Gastroesophageal sphincter (tissue), 3 donors: ENCODE measurements around the gene HIVEP2.

Source experiments
- CTCF ChIP-seq, 4 experiments: fragments of 200-600 bp in 2 of 4; fragments of 450-650 bp in 2 of 4; sonication (generic) in 1 of 4; IDR thresholded peaks; one replicate each; pipeline ENCODE4 v1.5.1; 2017 to 2019; ENCODE audit warnings: antibody characterized with exemption in 4 of 4, mild to moderate bottlenecking in 2 of 4, moderate library complexity in 2 of 4
- POLR2A ChIP-seq, 2 donors: fragments of 450-650 bp; IDR thresholded peaks; one replicate each; pipeline ENCODE4 v1.6.1; 2017; ENCODE audit warnings: antibody characterized with exemption in 2 of 2, mild to moderate bottlenecking in 2 of 2, moderate library complexity in 1 of 2
- POLR2AphosphoS5 ChIP-seq: sonication (generic); formaldehyde crosslinking; IDR thresholded peaks from one replicate; pipeline ENCODE4 v1.6.1; 2017; ENCODE audit warnings: antibody characterized with exemption

- TF ChIP-seq POLR2A (IDR thresholded peaks at IDR 0.05) (no peak), CTCF (IDR thresholded peaks at IDR 0.05) (no peak), POLR2AphosphoS5 (peak; percentile 23)
Measured at GRCh38 chr6:142702501-142703460, 242.2 kb downstream of the HIVEP2 start.
